Loucy (cell line): ENCODE results near the gene FANCE.
"Not testable (repeated sequence)": the region's sequence is repeated elsewhere in the genome, so short reads cannot be mapped to it uniquely, and the experiment has no call there.

Experiments used
- H2AFZ ChIP-seq: fragments of 200-600 bp; sonication (generic); 2 replicates; pipeline ENCODE4 v1.6.0; 2016; ENCODE audit warnings: antibody characterized with exemption, mild to moderate bottlenecking, low read length, moderate library complexity
- H3F3A ChIP-seq: fragments of 200-600 bp; 2 replicates; pipeline ENCODE4 v1.6.0; 2016; ENCODE audit warnings: antibody characterized with exemption, low read depth, mild to moderate bottlenecking
- H3K27me3 ChIP-seq: fragments of 200-600 bp; sonication (generic); 2 replicates; pipeline ENCODE4 v1.6.1; 2014; ENCODE audit warnings: low read length, mild to moderate bottlenecking; ENCODE audit not compliant: insufficient read depth, poor library complexity, severe bottlenecking
- H3K36me3 ChIP-seq: fragments of 200-600 bp; sonication (generic); 2 replicates; pipeline ENCODE4 v1.6.1; 2016; ENCODE audit warnings: low read length; ENCODE audit not compliant: insufficient read depth
- H3K4me1 ChIP-seq: fragments of 200-600 bp; sonication (generic); 2 replicates; pipeline ENCODE4 v1.5.1; 2014; ENCODE audit warnings: low read length, mild to moderate bottlenecking; ENCODE audit not compliant: insufficient read depth, poor library complexity, severe bottlenecking
- H3K4me2 ChIP-seq: fragments of 200-600 bp; sonication (generic); 2 replicates; pipeline ENCODE4 v1.6.0; 2014; ENCODE audit warnings: antibody characterized with exemption, low read length, low read depth, mild to moderate bottlenecking; ENCODE audit not compliant: poor library complexity, severe bottlenecking
- H3K4me3 ChIP-seq: fragments of 200-600 bp; sonication (generic); 2 replicates; pipeline ENCODE4 v1.5.1; 2014; ENCODE audit warnings: low read length, mild to moderate bottlenecking, mixed read lengths; ENCODE audit not compliant: poor library complexity, severe bottlenecking
- H3K79me2 ChIP-seq: fragments of 200-600 bp; sonication (generic); 2 replicates; pipeline ENCODE4 v1.6.1; 2014; ENCODE audit warnings: low read length; ENCODE audit not compliant: insufficient read depth
- H3K9ac ChIP-seq: fragments of 200-600 bp; sonication (generic); 2 replicates; pipeline ENCODE4 v1.6.0; 2014; ENCODE audit warnings: mild to moderate bottlenecking, low read depth, low read length, moderate library complexity; ENCODE audit not compliant: poor library complexity, severe bottlenecking
- H3K9me2 ChIP-seq: fragments of 200-600 bp; sonication (generic); replicated peaks from 2 replicates; pipeline ENCODE4 v1.6.1; 2016; ENCODE audit warnings: low read depth, low read length, mixed read lengths
- H3K9me3 ChIP-seq: fragments of 200-600 bp; sonication (generic); 2 replicates; pipeline ENCODE4 v1.6.1; 2014; ENCODE audit warnings: mild to moderate bottlenecking, antibody characterized with exemption, low read length, low read depth; ENCODE audit not compliant: insufficient read depth
- H4K20me1 ChIP-seq: fragments of 200-600 bp; sonication (generic); 2 replicates; pipeline ENCODE4 v1.6.0; 2014; ENCODE audit warnings: antibody characterized with exemption, low read length, mild to moderate bottlenecking; ENCODE audit not compliant: insufficient read depth, poor library complexity, severe bottlenecking
- EZH2phosphoT487 ChIP-seq: fragments of 200-600 bp; IDR thresholded peaks from 2 replicates; pipeline ENCODE4 v1.6.1; 2018; ENCODE audit warnings: antibody characterized with exemption, mild to moderate bottlenecking, moderate library complexity, borderline replicate concordance
- TF ChIP-seq, protein P1 (sequence below): fragments of 200-600 bp; sonication (generic); conservative IDR thresholded peaks from 2 replicates; pipeline ENCODE4 v1.5.1; 2014; ENCODE audit warnings: mild to moderate bottlenecking, antibody characterized with exemption, low read length

The FANCE gene

DNA sequence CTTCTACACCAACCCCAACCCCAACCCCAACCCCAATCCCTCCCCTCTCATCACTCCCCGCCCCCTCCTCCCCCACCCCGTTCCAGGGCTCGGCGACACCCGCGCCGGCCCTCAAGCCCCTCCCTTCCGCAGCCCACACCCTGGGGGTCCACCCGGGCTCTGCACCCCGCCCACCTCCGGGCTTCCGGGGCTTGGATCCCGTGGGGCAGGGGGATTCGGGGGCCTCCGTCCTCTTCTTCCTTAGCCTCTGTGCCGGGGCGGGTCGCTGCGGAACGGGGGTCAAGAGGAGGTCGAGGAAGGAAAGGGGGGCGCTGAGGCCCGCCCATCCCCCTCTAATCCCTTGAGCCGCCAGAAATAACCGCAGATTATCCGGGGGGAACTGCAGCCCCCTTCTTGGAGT is 59.9 kb downstream of the FANCE start:
- Histone ChIP-seq H3K79me2 (no peaks in the 10 kb centered on the region), H3F3A (no peaks in the 10 kb centered on the region), H3K4me1 (no peaks in the 10 kb centered on the region), H3K9me3 (no peaks in the 10 kb centered on the region), H3K27me3 (no peaks in the 10 kb centered on the region), H3K9ac (no peak overlapping the region), H3K36me3 (no peaks in the 10 kb centered on the region), H3K9me2 (no peaks in the 10 kb centered on the region), H3K4me3 (no peak overlapping the region), H2AFZ (no peak overlapping the region), H3K4me2 (no peak overlapping the region), H4K20me1 (no peaks in the 10 kb centered on the region)
- no peak for TF ChIP-seq EZH2phosphoT487
- TF ChIP-seq, protein P1, sequence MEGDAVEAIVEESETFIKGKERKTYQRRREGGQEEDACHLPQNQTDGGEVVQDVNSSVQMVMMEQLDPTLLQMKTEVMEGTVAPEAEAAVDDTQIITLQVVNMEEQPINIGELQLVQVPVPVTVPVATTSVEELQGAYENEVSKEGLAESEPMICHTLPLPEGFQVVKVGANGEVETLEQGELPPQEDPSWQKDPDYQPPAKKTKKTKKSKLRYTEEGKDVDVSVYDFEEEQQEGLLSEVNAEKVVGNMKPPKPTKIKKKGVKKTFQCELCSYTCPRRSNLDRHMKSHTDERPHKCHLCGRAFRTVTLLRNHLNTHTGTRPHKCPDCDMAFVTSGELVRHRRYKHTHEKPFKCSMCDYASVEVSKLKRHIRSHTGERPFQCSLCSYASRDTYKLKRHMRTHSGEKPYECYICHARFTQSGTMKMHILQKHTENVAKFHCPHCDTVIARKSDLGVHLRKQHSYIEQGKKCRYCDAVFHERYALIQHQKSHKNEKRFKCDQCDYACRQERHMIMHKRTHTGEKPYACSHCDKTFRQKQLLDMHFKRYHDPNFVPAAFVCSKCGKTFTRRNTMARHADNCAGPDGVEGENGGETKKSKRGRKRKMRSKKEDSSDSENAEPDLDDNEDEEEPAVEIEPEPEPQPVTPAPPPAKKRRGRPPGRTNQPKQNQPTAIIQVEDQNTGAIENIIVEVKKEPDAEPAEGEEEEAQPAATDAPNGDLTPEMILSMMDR, result no peak

DNA sequence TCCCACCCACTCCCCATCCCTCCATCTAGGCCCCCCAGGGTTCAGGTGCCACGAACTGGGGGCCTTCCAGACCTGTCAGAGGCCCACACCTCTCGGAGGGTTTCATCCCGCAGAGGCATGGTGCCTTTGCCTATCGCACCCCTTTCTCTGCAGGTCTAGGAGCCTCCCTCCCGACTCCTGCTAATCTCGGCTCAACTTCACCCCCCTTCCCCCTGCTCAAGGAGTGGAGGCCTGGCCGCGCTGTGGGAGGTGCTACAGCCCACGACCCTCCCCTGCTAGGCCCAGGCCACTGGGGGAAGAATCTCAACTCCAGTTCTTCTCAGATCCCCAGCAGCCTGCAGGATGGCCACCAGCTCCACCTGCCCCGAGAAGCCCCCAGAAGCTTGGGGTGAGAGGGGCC is 60.6 kb downstream of the FANCE start, which contains the start of gene TULP1:
TULP1 (minus strand) TSS at position 157 of the 400 bp plus-strand sequence; CDS start at position 119, 38 bp downstream.
- Histone ChIP-seq H3F3A (no peaks in the 10 kb centered on the region), H3K4me2 (no peak within 1 kb of the TSS), H3K4me1 (no peaks in the 10 kb centered on the region), H3K27me3 (no peaks in the 10 kb centered on the region), H3K4me3 (no peak within 1 kb of the TSS), H3K9me3 (no peaks in the 10 kb centered on the region), H3K36me3 (no peaks in the 10 kb centered on the region), H2AFZ (no peak within 1 kb of the TSS), H3K9ac (no peak within 1 kb of the TSS), H4K20me1 (no peaks in the 10 kb centered on the region), H3K9me2 (no peaks in the 10 kb centered on the region), H3K79me2 (no peaks in the 10 kb centered on the region)
- TF ChIP-seq, protein P1, result no peak
- no peak for TF ChIP-seq EZH2phosphoT487

DNA sequence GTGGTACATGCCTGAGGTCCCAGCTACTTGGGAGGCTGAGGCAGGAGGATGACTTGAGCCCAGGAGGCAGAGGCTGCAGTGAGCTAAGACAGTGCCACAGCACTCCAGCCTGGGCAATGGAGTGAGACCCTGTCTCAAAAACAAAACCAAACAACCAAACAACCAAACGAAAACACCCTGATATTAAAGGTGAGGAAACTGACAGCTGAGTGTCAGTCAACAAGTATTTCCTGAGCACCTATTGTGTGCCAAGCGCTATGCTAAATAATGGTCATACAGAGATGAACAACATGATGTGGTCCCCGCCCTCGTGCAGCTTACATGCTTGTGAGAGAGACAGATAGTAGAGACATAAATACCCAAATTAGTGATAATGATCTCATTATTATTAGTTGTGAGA is 62.4 kb downstream of the FANCE start:
- Histone ChIP-seq H3K36me3 (no peaks in the 10 kb centered on the region), H3K27me3 (no peaks in the 10 kb centered on the region), H2AFZ (no peak overlapping the region), H3K4me2 (no peak overlapping the region), H3F3A (no peaks in the 10 kb centered on the region), H3K4me3 (no peak overlapping the region), H3K79me2 (no peaks in the 10 kb centered on the region), H4K20me1 (no peaks in the 10 kb centered on the region), H3K9me3 (no peaks in the 10 kb centered on the region), H3K9me2 (no peaks in the 10 kb centered on the region), H3K9ac (no peak overlapping the region), H3K4me1 (no peaks in the 10 kb centered on the region)
- TF ChIP-seq EZH2phosphoT487, result no peak

DNA sequence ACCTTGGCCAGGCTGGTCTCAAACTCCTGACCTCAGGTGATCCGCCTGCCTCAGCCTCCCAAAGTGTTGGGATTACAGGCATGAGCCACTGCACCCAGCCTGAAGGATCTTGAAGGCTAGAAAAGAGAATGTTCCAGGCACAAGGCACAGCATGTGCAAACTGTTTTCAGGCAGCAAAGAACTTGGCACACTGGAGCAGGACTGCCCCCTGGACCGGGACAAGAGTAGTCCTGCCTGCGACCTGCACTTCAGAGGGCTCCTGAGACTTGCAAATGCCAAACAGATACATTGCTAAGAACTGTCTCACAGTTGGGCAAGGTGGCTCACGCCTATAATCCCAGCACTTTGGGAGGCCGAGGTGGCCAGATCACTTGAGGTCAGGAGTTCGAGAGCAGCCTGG is 63.8 kb downstream of the FANCE start:
- not testable (repeated sequence) for H3K4me2 ChIP-seq, H3K36me3 ChIP-seq, H2AFZ ChIP-seq, H3K4me1 ChIP-seq, H3K9me2 ChIP-seq, H3F3A ChIP-seq, H3K4me3 ChIP-seq, H3K9me3 ChIP-seq, H3K79me2 ChIP-seq, H4K20me1 ChIP-seq, H3K27me3 ChIP-seq, H3K9ac ChIP-seq
